K562 (cell line): ENCODE data around the gene MEAK7. TPM values are rescaled to one million over a fixed set of nuclear protein-coding genes. Genes with fewer than 3 reads are reported as not detected.

Experiments used
- CEBPZ ChIP-seq: fragments of 150-350 bp; IDR thresholded peaks from 2 replicates; pipeline ENCODE4 v1.6.1; 2014; ENCODE audit warnings: low read depth, mild to moderate bottlenecking, low read length, borderline replicate concordance
- CTBP1 ChIP-seq: fragments of 450-650 bp; IDR thresholded peaks from 2 replicates; pipeline ENCODE4 v1.6.1; 2016; ENCODE audit warnings: borderline replicate concordance
- GTF2E2 ChIP-seq: fragments of 200-800 bp; sonication (Bioruptor generic); IDR thresholded peaks from 2 replicates; pipeline ENCODE4 v1.6.1; 2016; ENCODE audit warnings: missing genetic modification characterization, missing compliant biosample characterization
- HNRNPLL ChIP-seq: fragments of 200-400 bp; formaldehyde crosslinking; IDR thresholded peaks from 2 replicates; pipeline ENCODE4 v1.6.1; 2017; ENCODE audit warnings: low read length, low read depth, mild to moderate bottlenecking; ENCODE audit not compliant: poor library complexity, severe bottlenecking
- MYC ChIP-seq, 2 experiments: fragments of 250-450 bp in 1 of 2; sonication (Bioruptor Pico) in 1 of 2; IDR thresholded peaks; 2 replicates each; pipeline versions ENCODE4 v1.5.1 to v1.6.1; 2012 to 2021; ENCODE audit warnings: low read depth in 2 of 2, borderline replicate concordance in 1 of 2, improper control_type of control experiment in 1 of 2, low read length in 1 of 2, mild to moderate bottlenecking in 1 of 2, moderate library complexity in 1 of 2
- NKRF ChIP-seq: fragments of 450-650 bp; IDR thresholded peaks from 2 replicates; pipeline ENCODE4 v1.6.1; 2016; ENCODE audit warnings: borderline replicate concordance
- PCBP1 ChIP-seq: fragments of 200-400 bp; formaldehyde crosslinking; IDR thresholded peaks from 2 replicates; pipeline ENCODE4 v1.6.1; 2018; ENCODE audit warnings: mild to moderate bottlenecking, low read depth, low read length; ENCODE audit not compliant: poor library complexity, severe bottlenecking
- RREB1 ChIP-seq: fragments of 250-450 bp; sonication (Bioruptor Pico); IDR thresholded peaks from 2 replicates; pipeline ENCODE4 v1.4.0; 2020
- TAF1 ChIP-seq: IDR thresholded peaks from 2 replicates; pipeline ENCODE4 v1.6.1; 2011; ENCODE audit warnings: mild to moderate bottlenecking, low read length, moderate library complexity; ENCODE audit not compliant: insufficient read depth, control insufficient read depth, severe bottlenecking; ENCODE audit errors: extremely low read depth
- ZNF778 ChIP-seq: fragments of 450-650 bp; formaldehyde crosslinking; IDR thresholded peaks from 2 replicates; pipeline ENCODE4 v1.4.0; 2020; ENCODE audit warnings: mild to moderate bottlenecking, moderate library complexity
- polyA plus RNA-seq, 8 experiments: library from polyadenylated mRNA; depleted of rRNA in 4 of 8; stranded (reverse) in 5 of 8; unstranded in 3 of 8; fragments of >200 nt; fragmentation: Nextera tagmentation in 2 of 8; fragmentation: Illumina TruSeq in 1 of 8; extraction: Ambion mirVana in 2 of 8; extraction: Trizol in 1 of 8; gene quantifications; 2 replicates each; pipeline versions ENCODE4 v1.2.1 to v1.2.3, GENCODE V29; 2011 to 2014; ENCODE audit warnings: inconsistent platforms in 1 of 8, missing spikeins in 1 of 8
- total RNA-seq, 7 experiments: library from RNA; depleted of rRNA in 6 of 7; stranded (reverse); fragments of >200 nt in 6 of 7; fragmentation: Illumina TruSeq in 2 of 7; extraction: Trizol in 2 of 7; gene quantifications; 2 replicates each; pipeline versions ENCODE4 v1.2.1 to v1.2.3, GENCODE V29; 2011 to 2021; ENCODE audit warnings: low replicate concordance in 1 of 7

Gene MEAK7
- total and polyA plus RNA-seq, 9 of the 15 experiments (the other 6 are each of a cell fraction or from before 2014, with no cell fraction given), result 1.4 to 14.5 (median 6.3) TPM

GRCh38 chr16:84504420-84505248 is at the start of gene MEAK7 (continued):
- TF ChIP-seq CTBP1 (peak; percentile 85), ZNF778 (CRISPR knock-in tag) (no peak), GTF2E2 (tag) (no peak), TAF1 (peak; percentile 80), RREB1 (CRISPR knock-in tag) (0 out of 2 replicates have a peak, but pooled peaks have one; percentile 77), HNRNPLL (peak; percentile 77), NKRF (peak; percentile 79), PCBP1 (peak; percentile 85), MYC (IDR thresholded peaks at IDR 0.05; ENCODE audit: low read depth, low read length) (peak; percentile 77), MYC (CRISPR knock-in tag; IDR thresholded peaks at IDR 0.05; ENCODE audit: borderline replicate concordance, low read depth) (0 out of 2 replicates have a peak, but pooled peaks have one; percentile 56), CEBPZ (peak; percentile 65; the same call in 1 of the 2 replicates)
